Endometrial microvascular endothelial cells (primary cell): ENCODE data around the gene FNDC3B. TPM values are rescaled to one million over a fixed set of nuclear protein-coding genes. Genes with fewer than 3 reads are reported as not detected.
"Not testable (repeated sequence)": the region's sequence is repeated elsewhere in the genome, so short reads cannot be mapped to it uniquely, and the experiment has no call there.

Experiments
- in situ Hi-C: cut with HindIII; loops from 2 replicates; pipeline ENCODE4 v1.10.0; 2017; ENCODE audit warnings: low sequenced_read_pairs, low pct_unique_long_range_greater_than_20kb; ENCODE audit errors: inconsistent ontology term
- total RNA-seq: library from RNA; depleted of rRNA; stranded (reverse); fragments of >200 nt; gene quantifications from one replicate; pipeline ENCODE4 v1.2.3, GENCODE V29; 2015; ENCODE audit errors: inconsistent ontology term

FNDC3B gene
- total RNA-seq, 1 donor from 2014 or later, result 83.1 TPM

DNA sequence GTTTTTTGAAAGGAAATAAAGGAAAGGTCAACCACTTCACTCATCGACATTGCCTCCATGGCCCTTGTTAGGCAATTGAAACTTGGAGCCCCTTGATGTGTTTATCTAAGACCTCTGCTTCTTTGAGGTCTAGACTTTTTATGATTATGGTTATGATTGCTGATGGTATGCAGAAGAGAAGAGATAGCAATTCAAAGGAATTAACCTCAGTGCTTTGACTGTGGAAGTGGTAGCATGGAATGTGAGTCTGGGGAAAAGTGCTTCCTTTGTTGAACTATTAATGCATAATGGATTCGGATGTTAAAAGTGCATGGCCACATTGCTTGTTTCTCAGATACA is 46.1 kb downstream of the FNDC3B start:
- in situ Hi-C loops, result no loop called here

DNA sequence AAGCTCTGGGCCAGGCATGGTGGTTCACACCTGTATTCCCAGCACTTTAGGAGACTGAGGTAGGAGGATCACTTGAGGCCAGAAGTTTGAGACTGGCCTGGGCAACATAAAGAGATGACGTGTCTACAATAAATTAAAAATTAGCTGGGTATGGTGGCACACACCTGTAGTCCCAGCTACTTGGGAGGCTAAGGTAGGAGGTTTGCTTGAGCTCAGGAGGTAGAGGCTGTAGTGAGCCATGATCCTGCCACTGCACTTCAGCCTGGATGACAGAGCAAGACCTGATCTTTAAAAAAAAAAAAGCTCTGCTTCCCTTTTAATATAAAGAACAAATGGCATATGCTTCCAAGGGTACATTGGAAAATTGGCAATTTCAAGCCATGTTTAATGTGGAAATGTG is 46.7 kb downstream of the FNDC3B start:
- in situ Hi-C loops, result no loop called here

DNA sequence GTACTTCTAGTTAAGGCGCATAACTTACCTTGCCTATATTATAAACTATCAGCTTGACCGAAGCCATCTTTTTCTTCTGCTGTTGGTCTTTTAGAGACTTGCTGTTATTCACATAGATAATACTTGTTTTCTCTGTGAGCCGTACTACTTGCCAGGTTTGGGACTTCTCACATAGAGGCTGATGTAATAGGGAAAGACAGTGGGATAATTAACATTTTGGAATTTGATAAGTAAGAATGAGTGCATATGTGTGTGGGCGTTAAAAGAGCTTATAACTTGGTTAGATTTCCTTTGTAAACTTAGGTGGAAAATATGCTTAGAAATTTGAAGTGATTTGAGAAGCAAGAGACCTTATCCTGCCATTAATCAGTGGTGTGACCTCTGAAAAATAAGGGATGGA is 47.8 kb downstream of the FNDC3B start:
- in situ Hi-C loops, result no loop called here

DNA sequence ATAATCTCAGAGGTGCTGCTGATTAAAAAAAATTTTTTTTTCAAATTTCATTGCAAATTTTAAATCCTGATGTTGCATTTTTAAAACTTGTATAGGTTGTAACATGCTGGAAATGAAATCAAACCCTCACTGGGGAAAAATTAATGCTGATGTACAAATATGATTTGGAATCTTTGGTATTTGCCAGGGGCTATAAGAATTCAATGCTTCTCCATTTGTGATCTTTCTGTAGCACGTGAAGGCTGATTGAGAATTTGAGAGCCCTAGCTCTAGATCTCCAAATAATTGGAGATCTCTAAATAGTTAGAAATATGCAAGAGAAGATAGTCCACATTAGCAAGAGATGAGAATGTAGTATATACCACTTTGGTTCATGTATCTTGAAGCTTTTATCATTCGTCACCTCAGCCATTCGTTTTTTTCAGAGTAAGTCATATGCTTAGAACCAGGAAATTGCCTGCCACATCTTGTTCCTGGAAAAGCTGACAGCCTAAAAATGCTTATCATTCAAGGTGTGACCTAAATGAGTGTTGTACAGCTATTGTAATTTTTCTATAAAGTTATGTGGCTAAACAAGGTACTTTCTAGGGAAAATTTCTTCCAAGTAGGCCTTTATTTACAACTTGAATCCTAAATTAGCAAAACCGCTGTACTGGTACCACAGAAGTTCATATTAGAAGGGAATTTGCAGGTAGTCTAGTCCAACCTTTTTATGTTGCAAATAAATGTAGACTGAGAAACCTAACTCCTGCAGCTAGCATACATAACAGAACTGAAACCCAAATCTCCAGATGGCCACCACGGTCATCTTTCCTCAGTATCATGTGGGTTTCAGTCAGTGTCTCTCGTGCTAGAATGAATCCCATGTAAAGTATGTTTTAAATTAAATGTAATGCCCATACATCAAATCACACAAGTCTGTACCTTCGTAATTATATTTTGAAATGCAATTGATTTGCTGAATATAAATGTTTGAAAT is 48.5 kb downstream of the FNDC3B start:
- in situ Hi-C loops, result no loop called here

DNA sequence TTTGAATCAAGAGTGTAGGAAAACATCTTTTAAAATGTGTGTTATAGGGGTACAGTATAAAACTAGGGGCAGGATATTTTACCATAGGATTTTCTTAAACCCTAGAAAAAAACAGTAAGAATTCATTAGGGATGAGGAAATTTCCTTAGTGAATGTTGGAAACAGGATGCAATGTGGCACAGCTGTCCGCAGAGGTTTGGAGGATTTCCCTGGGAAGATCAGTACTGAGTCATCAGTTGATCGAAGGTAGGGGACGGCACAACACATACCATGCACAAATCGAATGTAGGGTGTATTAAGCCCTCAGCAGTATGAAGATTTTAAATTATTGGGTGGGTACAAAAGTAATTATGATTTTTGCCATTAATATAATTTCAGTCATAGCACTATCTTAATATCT is 49.9 kb downstream of the FNDC3B start:
- in situ Hi-C loops, result no loop called here

DNA sequence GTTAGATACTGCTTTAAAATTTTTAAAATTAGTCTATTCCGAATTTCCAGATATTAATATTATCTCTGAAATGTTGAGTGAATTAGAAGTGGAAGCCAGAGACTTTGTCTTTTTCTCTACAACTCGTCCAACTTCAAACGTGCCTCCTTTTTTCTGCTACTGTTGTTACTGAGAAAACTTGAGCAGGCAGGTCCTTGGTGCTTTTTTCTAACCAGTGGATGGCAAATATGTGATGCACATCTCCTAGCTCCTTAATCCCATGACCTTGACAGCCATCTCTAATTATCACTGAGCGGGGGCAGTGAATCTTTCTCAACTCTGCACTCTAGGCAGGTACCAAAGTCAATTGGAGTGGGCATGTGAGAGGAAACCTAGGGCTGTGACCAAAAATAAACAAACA is 50.7 kb downstream of the FNDC3B start:
- in situ Hi-C loops, result no loop called here

DNA sequence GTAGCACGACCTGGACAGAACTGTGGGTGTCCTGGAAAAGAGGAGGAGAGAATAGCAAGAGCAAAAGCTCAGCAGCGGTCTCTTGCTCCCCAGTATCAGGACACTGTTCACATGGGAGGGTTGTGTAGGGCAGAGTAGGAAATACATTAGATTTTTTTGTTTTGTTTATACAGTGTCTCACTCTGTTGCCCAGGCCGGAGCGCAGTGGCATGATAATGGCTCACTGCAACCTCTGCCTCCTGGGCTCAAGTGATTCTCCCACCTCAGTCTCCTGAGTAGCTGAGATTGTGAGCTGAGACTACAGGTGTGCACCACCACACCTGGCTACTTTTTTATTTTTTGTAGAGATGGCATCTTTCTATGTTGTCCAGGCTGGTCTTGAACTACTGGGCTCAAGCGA is 53.3 kb downstream of the FNDC3B start:
- in situ Hi-C loops, result no loop called here

DNA sequence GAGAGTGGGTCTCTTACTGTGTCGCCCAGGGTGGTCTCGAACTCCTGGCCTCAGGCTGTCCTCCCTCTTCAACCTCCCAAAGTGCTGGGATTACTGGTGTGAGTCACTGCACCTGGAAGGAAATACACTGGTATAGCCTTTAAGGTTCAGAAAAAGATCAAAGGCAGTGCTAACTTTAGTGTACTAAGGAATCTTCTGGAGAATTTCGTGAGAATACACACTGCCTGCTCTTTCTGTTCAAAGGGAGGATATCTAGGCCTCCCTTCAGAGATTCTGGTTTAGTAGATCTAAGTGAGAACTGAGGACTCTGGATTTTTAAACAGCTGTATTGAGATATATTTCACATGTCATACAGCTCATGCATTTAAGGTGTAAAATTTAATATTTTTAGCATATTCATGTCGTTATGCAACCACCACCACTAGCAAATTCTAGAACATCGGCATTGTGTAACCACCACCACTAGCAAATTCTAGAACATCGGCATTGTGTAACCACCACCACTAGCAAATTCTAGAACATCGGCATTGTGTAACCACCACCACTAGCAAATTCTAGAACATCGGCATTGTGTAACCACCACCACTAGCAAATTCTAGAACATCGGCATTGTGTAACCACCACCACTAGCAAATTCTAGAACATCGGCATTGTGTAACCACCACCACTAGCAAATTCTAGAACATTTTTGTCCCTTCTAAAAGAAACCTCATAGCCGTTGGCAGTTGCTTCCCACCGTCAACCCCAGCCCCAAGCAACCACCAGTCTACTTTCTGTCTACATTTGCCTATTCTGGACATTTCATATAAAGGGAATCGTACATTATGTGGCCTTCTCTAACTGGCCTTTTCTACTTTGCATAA is 54.4 kb downstream of the FNDC3B start:
- in situ Hi-C loops, result not testable (repeated sequence)

DNA sequence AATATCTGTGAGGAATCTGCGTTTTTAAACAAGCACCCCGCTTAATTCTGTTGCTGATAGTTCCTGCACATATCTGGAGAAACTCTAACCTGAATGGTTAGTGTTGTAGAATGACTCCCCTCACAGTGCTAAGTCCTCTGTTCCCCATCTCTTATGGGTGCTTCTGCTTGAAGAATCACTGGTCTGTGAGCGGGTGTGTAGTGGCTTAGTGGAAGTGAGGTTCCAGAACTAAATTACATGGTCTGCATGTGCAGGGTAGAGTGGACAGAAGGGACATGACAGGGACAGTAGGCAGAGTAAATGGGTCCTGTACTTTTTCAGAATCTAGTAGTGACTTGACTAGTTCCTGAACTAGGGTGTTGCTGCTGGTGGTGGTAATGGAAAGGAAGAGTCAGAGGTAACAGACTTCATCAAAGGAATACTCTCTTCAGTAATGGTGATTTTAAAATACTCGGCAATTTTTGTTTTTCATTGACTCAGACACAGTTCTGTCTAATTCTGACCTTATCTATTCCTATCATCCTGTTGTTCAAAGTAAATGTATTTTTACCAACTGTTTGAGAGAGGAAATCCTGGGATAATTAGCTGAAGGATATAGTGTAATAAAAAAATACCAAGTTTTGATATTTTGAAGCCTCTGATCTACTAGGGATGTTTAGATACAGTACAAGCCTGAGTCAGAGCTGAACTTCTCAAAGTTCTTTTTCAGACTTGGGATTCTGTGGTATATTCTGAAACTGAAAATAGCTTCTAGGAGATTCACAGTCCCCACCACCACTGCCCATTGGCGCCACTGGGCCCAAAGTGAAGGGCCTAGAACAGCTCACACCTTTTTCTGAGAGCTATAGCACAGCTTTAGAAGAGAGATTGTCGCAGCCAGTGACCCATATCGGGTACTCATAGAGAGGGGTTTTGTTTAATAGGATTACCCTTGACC is 55.5 kb downstream of the FNDC3B start:
- in situ Hi-C loops, result no loop called here

DNA sequence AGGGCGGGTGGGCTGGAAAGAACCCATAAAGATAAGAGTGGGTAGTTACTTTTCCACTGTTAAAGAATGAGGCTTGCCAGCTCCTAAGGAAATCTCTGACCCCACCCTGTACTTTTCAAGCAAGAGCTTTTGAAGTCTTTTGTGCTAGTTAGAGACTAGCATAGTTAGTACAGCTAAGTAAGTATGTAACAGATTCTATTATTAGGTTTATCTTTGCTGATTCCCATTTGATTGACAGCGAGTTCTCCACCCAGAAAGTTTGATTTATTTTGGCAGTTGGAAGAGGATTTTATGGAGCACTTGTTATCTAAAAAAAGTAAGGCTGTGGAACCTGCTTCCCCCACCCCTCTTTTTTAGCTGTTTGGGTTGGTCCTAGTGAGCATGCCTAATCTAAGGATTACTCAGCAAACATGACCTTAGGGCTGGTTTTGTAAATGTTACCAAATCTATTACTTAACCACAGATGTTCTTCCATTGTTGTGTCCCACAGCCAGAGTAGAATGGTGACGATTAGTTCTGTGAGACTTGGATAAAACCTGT is 57.6 kb downstream of the FNDC3B start:
- in situ Hi-C loops, result no loop called here

DNA sequence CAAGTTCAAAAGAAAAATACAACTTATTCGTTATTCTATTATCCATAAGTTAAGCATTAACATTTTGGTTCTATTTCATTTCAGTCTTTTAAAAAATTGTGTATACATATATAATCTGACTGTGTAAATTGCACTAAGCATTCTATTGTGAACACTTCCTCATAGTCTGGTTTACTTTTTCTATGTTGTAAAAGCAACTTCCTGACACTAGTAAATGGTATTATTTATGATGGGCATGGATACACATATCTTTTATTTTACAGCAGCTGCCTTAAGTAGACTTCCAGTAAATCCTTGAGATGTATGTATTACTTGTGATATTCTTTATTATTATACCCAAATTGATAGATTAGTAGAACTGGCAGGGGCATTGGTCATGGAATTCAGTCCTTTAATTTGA is 58.2 kb downstream of the FNDC3B start:
- in situ Hi-C loops, result no loop called here

DNA sequence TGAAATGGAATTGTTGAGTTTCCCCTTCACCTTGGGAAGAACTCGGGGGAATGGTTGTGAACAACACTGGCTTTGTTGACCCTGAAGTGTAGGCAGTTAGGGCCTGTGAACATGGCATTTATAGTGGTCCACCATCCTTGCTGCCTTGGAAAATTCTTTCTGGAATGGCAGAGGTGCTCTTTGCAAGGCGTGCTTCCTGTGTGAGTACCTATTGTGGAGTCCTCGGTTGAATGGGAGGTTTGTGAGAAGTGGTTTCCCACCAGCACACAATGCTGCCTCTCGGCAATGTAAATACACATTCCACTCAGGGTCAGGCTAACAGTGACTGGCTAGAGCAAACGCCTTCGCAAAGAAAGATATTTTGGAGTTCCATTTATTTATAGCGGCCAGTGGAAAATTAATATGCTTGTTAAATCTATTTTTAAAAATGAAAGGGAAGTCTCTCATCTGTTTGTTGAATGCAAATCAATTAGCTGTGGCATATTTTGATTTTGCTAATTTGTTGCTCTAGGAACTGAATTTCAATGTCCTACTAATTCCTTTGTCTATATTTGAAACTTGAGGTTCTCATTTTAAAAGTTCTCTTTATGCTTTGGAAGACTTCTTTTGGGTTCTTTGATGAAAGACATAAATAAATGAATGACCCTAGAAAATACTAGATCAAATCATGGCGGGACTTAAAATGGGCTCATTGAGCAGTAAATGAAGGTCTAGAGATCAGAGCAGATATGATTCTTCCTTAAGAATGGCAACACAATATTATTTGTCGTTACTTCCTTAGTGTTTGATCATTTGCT is 59.5 kb downstream of the FNDC3B start:
- in situ Hi-C loops, result no loop called here

DNA sequence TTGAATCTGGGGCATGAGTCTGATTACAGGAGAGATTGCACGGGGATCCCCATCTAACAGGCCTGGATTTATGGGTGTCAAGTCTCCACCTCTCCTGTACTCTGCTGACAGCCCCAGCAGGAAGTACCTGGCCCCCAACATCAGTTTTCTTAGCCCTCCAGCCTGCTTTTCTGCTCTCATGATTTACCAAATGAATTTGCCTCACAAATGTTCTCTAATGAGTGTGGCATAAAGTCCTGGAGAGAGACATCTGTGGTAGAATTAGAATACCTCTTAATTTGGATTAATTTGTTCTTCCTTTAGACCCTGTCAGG is 60.1 kb downstream of the FNDC3B start:
- in situ Hi-C loops, result no loop called here

DNA sequence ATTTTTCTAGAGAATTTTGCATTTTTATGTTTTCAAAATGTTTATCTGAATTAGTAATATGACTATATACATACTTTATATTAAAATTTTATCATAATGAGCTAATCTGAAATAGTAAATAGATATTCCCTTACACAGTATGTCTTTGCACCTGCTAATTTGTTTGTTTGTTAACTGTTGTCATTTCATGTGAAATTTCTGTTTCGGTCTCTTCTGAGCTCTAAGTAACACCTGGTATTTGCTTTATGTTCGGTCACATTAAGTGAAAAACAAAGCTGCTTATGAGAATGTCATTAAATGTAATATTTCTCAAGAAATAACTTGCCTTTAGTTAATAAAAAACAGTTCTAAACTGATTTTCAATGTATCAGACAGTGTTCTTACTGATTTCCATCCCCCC is 61.1 kb downstream of the FNDC3B start:
- in situ Hi-C loops, result no loop called here

DNA sequence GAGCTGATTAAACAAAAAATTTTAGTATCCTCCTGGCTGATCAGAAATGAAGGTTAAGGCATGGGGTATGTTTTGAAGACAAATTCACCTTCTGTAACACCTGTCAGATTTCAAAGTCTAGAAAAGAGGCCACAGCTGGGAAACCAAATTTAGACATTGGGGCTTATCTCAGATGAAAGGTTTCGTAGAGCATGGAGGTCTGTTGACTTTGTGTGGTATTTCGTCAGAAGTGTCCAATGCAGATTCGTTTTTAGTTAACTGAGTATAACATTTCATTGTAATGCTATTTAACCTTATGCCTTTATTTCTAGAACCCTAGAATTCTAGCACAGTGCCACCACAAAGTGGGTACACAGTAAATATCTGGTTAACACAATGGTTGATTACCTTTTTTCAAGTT is 61.7 kb downstream of the FNDC3B start:
- in situ Hi-C loops, result no loop called here

DNA sequence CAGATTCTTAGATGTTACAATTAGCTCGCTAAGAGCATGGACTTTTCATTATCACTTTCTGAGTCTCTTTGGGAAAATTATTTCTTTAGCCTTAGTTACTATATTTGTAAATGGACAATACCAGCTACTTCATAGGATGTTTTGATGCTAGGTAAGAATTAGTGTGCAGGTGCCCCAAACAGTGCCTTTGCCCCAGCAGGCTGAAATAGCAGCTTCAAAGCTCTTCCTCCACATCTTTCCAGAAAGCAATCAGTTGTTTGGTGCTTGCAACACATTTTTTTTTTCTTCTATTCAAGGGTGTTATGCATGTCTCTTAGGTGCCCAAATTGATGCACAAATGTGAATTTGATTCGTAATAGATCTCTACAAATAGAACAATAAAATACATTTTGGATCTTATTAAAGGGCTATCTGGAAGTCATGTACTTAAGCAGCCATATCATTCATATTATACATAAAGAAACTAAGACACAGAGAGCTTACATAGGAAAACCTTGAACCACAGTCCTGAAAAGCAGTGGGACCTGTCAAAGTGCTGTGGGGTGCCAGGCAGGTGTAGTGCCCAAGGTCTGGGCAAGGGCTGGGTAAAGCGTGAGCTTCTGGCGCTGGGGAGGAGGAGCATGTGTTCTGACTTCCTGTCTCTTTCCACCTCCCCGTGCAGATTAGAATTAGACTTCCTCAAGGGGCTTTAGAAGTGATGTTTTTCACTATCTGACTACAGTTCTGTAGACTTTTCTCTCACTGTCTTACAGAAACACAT is 62.9 kb downstream of the FNDC3B start:
- in situ Hi-C loops, result no loop called here

DNA sequence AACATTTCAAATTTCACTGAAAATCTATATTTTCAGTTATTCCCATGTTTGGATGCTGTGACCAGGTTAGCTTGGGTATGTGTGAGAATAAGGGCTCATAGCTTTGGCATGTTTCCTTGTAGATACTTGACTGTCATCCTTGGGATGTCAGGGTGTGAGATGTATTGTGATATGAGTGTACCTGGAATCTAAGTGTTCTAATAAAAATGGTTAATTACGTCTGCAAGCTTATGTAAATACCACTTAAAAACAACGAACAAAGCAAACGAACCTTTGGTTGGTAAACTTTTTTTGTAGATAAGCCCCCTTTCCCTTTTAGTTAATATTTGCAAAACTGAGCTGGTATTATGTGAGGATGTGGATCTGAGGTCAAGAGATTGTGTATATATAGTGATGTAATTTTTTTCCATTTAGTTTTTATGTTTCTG is 63.5 kb downstream of the FNDC3B start:
- in situ Hi-C loops, result no loop called here
